ENCODE data around the gene RNF169.

The RNF169 gene

DNA sequence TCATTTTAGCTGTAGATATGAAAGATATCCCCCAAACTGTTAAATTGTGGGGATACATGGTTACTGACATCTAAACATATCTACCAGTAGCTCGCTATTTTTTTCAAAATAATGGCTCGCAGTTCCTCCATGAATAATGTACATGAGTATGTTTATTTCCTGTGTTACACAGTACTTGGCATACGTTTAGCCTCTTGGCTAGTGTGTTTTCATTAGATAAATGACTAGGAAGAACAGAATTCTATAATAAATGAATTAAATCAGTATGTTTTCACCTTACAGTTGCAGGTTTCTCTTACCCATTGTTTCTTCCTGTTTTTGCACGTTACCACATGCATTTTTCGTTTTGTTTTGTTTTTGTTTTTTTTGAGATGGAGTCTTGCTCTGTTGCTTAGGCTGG lies 21.8 kb downstream of the RNF169 start:
- no peak for DNase-seq

DNA sequence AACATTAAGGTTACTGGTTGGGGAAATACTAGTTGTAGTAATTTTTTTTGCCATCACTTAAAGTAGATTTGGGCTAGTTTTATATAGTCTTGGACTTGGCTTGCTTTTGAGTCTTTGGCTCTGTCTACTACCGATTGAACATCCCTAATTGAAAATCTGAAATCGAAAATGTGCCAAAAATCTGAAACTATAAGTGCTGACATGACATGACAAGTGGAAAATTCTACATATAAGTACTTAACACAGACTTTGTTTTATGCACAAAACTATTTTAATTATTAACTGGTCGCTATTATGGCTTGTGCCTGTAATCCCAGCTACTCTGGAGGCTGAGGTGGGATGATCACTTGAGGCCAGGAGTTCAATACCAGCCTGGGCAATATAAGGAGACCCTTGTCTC lies 22.5 kb downstream of the RNF169 start:
- no peak for DNase-seq

DNA sequence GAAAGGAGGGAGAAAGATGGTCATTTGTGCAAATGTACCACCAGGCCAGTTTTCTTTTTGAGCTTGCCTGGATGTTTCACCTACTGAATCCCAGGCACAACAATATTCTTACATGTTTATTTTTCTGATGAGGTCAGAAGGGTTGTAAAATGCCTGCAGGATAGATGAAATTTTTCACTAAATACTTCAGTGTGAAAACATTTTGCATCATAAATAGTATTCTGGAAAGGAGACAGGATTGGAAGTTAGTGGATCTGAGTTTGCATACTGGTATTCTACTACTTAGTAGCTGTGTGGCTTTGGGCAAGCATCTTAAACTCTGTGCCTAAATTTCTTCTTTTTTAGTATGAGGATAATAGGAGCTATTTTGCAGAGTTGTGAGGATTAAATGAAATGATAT lies 24.8 kb downstream of the RNF169 start:
- no peak for DNase-seq

- DNase-seq = no peak
These were observed 27.1 kb downstream of the RNF169 start for GRCh38 chr11:74775762-74776161.

DNA sequence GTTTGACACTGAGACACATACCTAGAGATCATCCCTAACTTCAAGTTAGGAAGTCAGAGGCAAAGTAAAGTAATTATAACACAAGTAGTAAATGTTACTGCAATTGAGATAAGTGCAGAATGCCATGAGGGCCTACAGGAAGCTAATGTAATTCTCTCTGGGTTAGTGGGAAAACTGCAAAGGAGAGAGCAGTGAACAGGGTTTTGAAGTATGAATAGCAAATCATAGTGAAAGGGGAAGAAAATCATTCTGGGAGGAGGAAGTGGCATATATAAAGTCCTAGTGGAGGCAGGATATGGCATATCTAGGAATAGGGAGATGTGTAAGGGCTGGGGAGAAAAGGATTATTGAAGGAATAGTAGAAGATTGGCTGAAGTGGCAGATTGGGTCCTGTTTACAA lies 27.9 kb downstream of the RNF169 start:
- no peak for DNase-seq

DNA sequence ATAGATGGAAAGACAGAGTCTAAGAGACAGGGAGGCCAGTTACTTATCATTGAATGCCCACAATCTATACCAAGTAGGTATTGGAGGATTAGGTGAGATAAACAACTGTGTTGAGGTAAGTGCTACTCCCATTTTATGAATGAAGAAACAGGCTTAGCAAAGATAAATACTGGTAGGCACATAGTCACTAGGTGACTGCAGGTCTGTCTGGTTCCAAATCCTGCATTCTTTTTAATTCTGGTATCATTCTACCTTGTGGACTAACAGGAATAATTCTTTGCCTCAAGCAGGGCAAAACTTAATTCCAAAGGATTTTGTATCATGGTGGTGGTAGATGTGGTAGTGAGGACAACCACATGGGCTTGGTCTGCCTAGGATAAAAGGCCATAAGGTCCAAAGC lies 28.4 kb downstream of the RNF169 start:
- no peak for DNase-seq

GRCh38 chr11:74777877-74778276 lies 29.2 kb downstream of the RNF169 start:
- no peak for DNase-seq

- no peak for DNase-seq
These were observed 29.9 kb downstream of the RNF169 start for GRCh38 chr11:74778581-74778980.

DNA sequence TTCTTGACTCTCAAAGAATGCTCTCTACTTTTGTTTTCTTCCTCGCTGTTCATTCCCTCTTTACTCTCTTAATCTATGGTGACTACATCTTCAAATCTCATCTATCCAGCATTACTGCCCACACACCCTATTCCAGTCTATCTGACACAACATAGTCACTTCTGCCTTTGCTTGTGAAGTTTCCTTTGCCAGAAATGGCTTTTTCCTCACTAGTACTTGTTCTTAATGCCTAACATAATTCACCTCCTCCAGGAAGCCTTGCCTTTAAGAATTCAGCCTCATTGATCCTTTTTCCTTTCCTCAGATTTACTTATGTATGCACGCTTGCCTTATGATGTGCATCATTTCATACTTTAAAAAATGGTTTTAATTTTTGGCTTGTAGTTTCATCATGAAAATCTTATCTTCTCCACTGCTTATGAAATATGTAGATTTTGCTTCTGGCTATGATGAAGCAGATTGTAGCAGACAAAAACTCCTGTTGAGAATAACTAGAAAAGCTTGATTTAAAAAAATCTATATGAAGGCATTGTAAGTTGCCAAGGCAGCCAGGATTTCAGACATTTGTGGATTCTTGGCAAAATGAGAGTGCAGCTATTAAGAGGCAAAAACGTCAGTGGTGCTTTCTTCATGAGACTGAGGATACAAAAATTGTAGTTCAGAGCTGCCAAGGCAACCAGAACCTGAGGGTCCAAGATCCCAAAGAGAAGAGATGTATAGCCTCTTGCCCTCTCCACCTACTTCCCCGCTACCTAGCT lies 31.8 kb downstream of the RNF169 start:
- DNase-seq = no peak

- DNase-seq = no peak
These were observed 34.7 kb downstream of the RNF169 start for GRCh38 chr11:74783241-74783871.

DNA sequence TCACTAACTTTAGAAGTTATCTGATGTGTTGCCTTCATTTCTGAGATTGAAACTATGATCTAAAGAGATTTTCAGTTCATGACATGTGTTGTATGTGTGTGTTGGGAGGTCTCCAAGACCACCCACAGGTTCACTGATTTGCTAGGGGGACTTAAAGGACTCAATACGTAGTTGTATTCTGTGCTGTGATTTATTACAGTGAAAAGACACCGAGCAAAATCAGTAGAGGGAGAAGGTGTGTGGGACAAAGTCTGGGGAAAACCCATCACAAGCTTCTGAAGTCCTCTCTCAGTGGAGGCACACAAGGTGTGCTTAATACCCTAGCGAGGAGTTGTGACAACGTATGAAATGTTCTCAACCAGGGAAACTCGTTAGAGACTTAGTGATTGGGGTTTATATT lies 35.6 kb downstream of the RNF169 start:
- no peak for DNase-seq

DNA sequence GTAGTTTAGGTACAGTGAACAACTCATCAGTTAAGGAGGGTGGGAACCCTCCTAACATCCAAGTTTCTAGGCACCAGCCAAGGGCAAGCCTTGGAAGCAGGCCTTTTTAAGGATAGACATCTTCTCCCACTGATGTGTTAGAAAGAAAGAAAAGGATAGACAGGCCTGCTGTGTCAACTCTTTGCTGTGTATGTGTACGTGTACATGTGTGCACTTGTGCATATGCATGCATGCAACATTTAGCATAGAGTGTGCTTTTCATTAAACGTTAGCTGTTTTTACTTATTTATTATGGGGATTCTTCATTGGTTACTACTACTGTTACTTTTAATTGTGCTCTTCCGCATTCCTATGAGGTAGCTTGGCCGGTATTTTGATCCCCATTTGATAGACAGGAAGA lies 36.1 kb downstream of the RNF169 start:
- DNase-seq = no peak

DNA sequence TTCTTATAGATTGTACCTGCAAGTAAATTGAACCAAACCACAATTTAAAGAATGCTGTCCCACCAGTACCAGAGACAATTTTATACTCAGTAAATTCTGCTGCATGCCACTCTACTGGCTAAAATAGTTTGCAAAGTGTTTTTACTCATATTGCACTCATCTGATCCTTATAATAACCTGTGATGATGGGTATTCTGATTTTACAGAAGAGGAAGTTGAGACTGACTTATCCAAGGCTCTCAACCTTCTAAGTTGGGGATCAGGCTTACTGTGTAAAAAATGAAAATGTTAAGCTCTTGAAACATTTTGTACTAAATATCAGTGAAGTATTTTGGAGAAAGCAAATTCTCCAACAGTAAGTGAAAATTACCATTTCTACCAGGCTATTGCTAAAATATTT lies 37.9 kb downstream of the RNF169 start:
- no peak for DNase-seq

DNA sequence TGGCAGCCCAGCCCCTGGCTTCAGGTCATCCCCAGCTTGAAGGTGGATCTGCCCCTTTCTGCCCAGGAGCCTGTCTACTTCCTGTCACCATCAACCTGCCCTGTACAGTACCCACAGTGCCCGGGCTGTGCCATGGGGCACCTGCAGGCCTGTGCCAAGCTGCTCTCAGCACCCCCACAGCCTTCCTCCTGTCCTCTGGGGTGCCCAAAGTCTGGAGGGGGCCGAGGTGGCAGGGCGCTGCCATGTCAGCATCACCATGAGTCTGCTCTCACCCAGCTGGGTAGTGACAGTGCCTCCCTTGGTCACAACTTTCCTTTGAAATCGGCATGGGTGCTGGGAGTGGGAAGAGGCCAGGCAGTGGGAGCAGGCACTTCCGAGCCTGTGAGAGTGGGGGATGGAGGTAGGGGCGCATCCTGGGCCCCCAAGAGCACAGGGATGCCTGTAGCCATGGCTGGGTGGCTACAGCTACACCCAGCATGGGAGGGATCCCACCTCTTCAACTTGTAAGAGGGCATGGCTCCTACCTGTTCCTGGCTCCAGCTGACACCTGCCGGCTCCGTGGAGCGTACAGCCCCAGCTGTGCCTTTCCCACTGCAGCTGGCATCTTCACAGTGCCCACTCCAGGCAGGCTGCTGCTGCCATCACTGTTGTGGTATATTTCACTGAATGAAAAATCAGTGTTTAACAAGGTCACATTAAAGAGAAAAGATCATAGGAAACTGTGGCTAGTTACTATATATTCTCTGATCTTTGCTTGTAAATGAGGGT lies 42.9 kb downstream of the RNF169 start:
- DNase-seq = no peak

DNA sequence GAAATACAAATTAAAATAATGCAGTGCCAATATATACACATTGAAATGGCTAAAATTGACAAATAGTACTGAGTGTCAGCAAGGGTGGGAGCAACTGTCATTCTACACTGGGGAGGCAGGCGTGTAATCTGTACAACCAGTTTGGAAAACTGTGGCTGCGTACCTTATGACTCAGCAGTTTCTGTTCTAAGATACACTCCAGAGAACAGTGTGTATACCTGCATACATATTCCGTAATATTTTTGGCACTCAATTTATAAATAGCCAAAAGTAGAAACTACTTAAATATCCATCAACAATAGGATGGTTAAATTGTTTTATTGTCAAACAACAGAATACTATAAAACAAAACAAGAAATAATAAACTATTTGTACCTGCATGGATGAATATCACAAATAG lies 57.6 kb downstream of the RNF169 start:
- no peak for DNase-seq

DNA sequence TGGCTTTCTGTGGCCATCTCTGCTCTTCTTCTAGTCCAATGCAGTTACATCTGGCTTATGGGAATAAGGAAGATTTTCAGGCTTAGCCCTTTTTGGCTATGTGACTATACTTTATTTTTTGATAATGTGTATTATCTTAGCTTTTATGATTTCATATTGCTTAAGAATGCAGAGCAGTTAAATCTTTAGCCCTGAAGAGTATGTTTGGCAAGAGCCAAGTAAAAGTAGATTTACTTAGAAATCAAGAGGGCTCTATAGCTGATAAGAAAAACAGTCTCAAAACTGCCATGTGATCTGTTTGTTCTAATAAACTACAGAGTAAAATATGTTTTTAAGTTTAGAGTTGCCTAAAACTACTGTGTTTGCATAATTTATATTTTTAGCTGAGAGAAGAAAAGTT lies 61.2 kb downstream of the RNF169 start:
- no peak for DNase-seq

DNA sequence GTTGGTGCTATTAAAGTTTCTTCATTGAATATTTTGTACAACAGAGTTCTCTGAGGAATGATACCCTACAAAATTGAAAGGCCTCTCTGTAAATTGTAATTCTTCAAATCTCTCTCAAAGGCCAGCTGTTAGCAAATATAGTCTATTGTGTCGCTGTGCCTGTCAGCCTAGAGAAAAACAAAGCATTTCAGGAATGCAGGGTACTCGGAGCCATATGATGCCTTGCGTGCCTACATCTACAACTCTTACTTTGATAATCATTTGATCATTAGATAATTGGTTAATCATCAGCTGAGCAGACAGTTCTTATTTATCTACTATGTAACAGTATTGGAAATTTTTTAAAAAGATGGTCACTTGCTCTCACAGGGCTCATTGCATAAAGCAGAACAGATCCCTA lies 67.3 kb downstream of the RNF169 start:
- no peak for DNase-seq

- DNase-seq = no peak
These were observed 68.0 kb downstream of the RNF169 start for GRCh38 chr11:74816664-74817063.

DNA sequence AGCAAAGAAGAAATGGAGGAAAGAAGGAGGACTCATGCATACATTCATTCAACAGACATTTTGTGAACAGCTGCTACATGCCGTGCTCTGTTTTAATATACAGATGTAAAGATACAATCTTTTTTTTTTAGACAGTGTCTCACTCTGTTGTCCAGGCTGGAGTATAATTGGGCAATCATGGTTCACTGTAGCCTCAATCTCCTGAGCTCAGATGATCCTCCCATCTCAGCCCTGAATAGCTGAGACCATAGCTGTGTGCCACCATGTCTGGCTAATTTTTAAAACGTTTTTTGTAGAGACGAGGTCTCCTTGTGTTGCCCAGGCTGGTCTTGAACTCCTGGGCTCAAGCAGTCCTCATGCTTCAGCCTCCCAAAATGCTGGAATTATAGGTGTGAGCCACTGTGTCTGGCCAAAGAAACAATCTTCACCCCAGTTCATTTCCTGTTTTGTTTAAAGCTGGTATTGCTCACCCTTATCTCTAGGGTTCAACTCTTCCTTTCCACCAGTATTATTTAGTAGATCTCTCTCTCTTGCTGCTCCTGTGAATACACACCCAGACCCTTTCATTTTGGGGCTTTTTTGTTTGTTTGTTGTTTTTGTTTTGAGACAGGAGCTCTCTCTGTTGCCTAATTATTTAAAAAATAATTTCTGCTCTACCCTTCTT lies 69.8 kb downstream of the RNF169 start:
- no peak for DNase-seq

GRCh38 chr11:74819400-74819799 lies 70.8 kb downstream of the RNF169 start:
- DNase-seq = no peak

GRCh38 chr11:74820763-74821162 lies 72.1 kb downstream of the RNF169 start:
- no peak for DNase-seq

DNA sequence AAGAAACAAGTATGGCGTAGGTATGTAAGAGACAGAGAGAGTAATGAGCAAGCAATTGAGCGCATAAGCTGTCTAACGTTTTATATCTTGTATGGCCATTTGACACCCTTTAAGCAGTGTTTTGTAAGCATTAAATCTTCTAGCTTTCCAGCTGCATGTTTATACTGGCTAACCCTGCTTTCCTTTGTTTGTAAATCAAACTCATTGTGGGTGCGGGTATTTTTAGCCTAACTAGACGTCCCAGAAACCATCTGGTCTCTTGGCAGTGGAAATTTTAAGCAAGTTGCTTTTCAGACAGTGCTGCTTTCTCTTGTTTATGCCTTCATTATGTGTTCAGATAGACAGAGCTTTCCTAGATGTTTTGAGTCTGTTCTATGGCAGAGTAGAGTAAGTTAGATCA lies 73.5 kb downstream of the RNF169 start:
- no peak for DNase-seq

GRCh38 chr11:74824285-74824982 lies 75.8 kb downstream of the RNF169 start:
- no peak for DNase-seq
